ENCODE results near the gene IL4I1.

The IL4I1 gene

DNA sequence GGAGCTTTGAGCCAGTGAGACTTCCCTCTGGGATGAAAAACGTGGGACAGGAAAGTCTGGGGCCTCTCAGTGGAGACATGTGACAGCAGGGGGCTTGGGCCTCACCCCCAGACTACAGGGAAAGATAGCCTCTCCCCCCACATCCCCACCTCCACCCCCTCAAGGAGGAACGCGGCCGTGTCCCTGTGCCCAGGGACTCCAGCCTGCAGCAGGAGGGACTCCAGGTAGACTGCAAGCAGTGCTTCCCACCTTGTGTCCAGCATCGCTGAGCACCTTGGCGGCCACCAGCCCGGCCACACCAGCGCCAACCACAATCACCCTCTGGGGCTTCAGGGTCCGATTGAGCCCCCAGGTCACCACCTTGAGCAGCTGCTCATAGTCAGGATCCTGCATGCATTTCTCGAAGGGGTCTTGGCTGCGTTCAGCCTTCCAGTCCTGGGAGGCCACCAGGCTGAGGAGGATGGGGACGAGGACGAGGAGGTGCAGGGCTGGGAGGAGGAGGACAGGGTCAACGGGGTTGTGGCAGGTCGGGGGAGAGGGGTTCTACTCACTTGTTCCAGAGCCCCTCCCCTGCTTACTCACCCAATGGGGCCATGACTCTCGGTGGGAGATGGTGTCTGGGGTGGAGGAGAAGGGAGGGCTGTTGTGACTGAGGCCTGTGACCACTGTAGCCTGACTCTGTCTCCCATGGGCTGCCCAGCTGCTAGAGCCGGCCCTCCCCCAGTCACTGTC, 955 bp downstream of the IL4I1 start:
- no peak for DNase-seq (ENCODE audit: low spot score)

DNA sequence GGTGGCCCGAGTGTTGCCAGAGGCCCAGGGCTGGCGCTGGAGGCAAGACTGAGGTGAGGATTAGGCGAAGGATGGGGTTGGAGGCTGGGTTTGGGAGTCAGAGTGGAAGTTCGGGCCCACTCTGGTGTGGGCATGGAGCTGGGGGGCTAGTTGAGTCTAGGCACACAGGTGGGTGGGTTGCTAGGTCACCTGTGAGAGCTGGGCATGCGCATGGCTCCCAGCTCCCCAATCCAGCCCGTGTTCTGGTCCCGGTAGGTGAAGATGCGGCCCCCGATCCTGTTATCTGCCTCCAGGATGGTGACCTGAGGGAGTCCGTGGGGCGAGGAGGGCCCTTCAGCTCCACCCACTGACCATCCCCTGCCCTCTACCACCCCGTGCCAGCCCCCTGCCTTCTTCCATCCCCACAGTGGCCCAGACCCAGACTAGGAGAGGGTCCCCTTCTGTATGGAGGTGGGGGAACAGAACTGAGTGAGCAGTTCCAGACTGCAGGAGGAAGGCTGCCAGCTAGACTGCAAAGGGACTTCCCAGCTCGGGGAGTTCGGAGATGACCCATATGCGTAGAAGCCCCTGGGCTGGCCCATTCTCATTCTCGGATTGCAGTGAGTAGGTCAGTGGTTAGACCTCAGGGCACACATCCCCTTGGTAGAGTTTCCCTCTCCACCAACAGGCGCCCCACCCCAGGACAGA, 1.7 kb downstream of the IL4I1 start:
- DNase-seq (ENCODE audit: low spot score): no peak

DNA sequence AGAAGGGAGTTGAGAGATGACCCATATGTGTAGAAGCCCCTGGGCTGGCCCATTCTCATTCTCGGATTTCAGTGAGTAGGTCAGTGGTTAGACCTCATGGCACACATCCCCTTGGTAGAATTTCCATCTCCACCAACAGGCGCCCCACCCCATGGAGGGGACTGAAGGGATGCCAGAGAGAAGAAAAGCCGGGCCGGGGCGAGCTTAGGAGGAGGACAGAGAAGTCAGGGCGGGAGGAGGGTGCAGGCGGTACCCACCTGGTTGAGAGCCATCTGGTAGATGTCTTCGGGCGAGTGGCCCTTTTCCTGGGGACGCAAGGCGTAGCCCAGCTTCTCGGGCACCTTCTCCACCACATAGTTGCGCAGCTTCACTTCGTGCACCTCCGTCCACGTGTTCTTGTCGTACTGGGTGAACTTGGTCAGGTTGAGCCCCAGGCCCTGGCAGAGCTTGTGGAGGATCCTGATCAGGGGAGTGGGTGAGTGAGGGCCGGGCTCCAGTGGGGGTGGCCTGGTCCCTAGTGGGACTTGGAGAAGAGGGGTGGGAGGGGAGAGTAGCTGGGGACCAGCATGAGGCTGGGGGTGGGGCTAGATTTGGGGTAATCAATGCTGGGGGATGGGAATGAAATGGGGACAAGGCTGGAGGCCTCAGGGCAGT, 2.5 kb downstream of the IL4I1 start:
- DNase-seq (ENCODE audit: low spot score): no peak

DNA sequence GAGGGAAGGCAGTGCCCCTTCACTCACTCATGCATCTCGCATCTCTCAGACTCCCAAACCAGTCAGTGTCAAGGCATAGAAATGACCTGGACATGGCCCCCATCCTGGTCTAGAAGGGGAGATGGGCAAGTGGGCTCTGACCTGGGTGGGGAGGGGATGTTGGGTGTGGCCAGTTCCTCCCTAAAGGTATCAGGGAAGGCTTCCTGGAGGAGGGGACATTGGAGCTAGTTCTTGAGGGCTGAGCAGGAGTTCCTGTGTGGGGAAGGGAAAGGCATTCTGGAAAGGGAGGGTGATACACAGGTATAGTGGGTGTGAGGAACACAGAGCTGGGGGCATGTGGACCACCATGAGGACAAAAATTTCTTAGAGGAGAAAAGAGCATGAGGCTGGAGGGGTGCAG, 4.0 kb downstream of the IL4I1 start:
- DNase-seq (ENCODE audit: low spot score): no peak

DNA sequence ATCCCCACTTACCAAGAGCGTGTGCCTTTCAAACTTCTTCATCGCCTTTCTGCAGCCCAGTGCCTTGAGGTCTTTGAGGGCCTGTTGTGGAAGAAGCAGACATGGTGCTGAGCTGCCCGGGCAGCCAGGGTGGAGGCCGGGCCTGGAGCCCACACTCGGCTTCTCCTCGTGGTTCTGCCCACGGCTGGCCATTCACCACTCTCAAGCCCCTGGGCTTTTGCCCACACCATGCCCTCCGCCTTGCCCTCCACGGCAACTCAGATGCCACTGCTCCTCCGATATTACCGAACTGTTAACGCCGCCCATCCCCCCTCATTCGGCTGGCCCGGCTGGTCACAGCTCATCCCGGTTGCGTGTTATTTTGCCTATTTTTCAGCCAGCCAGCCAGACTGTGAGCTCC, 5.3 kb downstream of the IL4I1 start:
- DNase-seq (ENCODE audit: low spot score): no peak

DNA sequence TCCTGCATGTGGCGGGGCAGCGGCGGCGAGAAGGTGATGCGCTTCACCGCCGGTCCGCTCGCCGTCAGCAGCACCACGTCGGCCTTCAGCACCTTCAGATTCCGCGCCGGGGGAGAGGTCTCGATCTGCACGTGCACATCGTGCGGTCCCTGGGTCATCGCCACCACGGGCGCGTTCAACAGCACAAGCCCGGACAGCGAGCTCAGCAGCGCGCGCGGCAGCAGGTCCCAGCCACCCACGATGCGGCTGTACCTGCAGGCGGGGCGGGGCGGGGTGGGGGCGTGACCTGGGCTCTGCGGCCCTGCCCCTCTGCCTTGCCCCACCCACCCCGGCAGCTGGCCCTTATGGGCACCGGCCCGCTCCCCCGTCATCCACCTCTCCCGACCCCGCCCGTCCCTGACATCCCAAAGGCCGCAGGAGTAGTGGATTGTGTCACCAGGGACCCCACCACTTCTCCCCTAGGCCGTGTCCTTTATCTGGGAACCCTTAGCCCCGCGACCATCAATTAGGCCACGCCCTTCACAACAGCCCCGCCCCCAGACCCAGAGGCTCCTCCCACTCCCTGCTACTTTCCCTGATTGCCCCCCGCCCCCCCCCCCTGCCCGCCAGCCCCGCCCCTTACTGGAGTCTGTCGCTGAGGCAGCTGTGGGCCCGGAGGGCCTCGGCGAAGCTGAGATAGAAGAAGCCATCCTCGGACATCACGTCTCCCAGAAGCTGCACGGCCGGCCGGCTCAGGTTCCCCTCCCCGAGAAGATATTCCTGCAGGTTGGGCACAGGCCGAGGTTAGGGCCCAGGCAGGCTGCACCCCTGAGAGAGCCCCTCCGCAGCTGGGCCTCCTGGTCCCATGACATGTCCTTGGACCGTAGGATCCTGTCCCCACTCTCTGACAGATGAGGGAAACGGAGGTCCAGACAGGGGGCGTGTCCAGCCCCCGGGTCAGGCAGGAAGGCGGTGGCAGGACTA, 6.1 kb downstream of the IL4I1 start:
- DNase-seq (ENCODE audit: low spot score): peak; percentile 55

DNA sequence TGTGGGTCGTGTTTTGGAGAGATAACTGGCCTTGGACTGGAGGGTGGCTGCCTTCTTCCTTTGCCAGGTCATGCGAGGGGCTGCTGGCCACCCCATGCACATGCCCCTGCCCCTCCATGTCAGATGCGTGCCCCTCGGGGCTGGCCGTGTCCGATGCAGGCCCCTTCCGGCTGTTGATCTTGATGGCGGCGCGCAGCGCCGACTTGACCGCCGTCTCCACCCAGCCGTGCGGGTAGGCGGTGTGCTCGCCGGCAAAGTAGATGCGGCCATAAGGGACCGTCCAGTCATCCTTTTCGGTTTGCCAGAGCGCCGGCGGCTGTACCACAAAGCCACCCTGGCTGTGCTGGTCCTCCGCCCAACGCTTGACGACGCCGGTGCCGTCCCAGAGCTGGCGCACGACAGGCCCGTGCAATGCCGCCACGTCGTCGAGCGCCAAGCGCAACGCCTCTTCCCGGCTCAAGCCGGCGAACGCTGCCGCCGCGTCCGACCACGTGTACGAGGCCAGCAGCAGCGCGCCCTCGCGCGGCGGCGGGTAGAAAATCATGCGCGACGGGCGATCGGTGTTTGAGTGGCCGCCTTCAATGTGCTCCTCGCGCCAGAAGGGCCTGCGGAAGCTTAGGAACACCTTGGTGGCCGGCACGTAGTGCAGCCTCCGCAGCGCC, 6.9 kb downstream of the IL4I1 start:
- peak; percentile 68 for DNase-seq (ENCODE audit: low spot score)

DNA sequence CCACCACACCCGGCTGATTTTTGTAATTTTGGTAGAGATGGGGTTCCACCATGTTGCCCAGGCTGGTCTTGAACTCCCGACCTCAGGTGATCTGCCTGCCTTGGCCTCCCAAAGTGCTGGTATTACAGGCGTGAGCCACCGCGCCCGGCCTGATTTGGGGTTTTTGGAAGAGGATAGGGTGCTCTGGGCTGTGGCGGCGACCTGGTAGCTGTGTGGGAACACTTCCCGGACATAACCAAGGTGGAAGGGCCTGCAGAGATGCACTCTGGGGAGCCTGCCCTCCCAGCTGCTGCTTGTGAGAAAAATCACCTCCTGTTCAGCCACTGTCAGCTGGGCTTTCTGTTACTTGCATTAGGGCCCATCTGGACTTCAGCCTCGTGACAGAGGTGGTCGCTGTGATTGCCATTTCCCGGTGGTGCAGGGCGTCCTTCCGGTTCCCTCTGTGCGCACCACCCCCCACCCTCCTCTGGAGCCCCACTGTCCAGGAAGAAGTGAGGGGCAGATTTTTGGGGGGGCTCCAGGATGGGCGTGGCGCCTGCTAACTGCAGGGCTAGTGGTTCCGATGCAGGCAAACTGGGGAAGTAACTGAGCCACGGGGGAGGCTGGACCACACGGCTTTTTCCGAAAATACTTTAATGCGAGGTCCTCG, 7.5 kb downstream of the IL4I1 start:
- DNase-seq (ENCODE audit: low spot score): no peak

DNA sequence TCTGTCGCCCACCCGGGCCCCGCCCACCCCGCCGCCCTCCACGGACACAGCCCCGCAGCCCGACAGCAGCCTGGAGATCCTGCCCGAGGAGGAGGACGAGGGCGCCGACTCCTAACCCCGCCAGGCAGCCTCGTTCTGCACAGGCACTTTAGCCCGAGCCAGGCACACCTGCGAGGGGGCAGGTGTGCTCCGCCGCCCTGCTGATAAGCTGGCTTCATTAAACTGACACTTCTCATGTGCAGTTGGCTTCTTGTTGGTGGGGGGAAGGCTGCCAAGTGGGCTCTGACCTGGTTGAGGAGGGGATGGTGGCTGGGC, 8.2 kb downstream of the IL4I1 start:
- DNase-seq (ENCODE audit: low spot score): no peak

DNA sequence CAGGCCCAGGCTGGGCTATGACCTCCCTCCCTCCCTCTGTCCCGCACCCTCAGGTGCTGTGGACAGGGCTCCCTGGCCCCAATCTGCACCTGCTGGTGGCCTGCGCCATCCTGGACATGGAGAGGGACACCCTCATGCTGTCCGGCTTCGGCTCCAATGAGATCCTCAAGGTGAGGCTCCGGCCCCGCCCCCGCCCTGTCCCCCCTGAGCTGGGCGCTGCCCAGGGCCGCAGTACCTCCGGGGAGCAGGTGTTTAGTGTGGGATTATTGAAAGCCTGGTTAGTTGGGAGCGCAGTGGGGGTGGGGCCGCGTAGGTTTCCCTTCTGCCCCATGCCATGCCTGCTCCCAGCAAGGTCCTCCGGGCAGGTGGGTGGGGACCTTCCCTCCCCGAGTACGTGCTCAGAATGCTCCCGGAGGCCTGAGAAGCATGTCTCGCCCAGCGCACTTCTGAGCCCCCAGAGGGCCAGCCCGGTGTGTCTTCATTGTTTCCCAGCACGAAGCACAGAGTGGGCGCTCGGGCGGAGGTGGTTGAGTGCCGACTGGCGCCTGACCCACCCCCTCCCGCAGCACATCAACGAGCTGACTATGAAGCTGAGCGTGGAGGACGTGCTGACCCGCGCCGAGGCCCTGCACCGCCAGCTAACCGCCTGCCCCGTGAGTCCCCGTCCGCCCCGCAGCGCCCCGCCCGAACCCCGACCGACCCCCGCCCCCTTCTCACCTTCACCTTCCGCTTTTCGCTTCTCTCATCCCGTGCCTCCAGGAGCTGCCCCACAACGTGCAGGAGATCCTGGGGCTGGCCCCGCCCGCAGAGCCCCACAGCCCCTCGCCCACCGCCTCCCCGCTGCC, 8.8 kb downstream of the IL4I1 start:
- no peak for DNase-seq (ENCODE audit: low spot score)

DNA sequence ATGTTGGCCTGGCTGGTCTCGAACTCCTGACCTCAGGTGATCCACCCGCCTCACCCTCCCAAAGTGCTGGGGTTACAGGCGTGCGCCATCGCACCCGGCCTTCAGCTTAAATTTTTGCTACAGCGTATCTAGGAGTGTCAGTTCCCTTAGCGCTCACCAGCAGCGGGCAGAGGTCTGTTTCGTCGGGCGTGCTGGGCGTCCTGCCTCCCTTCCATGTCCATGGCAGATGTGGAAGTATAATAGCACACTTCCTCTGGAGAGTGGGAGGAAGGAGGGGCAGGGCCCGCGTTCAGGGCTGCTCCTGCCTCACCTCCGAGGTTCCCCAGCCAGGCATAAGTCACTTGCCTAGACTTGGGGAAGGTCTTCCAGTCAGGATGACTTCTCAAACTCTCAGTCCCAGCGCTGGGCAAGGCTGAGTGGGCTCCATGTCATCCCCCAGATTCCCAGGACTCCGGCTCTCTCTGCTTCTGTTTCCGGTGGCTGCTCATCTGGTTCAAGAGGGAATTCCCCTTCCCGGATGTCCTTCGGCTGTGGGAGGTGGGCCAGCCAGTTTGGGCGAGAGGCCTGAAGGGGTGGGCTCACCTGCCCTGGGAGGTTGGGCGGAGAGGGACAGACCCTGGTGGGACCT, 9.5 kb downstream of the IL4I1 start:
- no peak for DNase-seq (ENCODE audit: low spot score)

DNA sequence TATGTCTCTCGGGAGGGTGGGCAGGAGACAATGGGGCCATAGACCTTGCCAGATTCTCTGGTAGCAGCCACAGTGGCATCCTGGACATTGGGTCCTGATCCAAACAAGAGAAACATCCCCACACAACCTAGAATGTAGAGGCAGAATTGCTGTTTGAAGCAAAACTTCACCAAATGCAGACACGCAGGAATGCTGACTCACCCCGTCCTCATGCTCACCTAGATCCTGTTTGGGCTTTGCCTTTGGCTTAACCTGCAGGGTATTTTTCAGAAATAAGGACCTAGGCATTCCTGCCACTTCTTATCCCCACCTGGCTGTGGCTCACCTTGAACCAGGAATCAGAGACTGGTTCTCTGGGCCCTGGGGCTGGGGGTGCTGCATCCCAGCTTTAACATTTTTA, 11.9 kb downstream of the IL4I1 start:
- no peak for DNase-seq (ENCODE audit: low spot score)

DNA sequence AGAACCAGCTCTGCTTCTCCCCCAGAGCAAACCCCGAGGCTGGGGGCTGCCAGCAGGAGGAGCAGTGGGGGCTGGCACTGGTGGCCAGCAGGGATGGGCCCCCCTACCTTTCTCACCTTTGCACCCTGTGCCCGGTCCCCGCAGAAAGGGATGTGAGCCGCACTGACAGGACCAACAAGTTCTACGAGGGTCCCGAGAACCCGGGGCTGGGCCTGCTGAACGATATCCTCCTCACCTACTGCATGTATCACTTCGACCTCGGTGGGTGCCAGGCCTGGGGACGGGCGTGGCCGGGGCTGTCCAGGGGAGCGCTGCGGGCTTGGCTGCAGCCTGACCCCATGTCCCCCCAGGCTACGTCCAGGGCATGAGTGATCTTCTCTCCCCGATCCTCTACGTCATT, 12.6 kb downstream of the IL4I1 start:
- no peak for DNase-seq (ENCODE audit: low spot score)

DNA sequence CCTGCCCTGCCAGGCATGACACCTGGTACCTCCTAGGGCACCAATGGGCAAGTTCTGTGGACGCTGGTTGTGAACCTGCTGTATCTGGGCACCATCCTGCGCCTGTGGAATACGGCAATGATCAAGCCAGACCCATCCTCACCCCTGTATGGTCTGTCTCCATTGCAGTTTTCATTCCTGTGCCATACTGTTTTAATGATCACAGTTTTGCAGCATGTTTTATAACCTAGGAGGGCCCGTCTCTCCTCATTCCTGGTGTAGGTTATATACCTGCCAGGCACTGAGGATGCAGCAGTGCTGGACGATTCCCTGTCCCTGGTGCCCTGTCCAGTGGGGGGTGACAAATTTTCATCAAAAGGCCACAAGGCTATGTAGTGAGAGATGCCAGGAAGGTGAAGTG, 13.6 kb downstream of the IL4I1 start:
- no peak for DNase-seq (ENCODE audit: low spot score)

DNA sequence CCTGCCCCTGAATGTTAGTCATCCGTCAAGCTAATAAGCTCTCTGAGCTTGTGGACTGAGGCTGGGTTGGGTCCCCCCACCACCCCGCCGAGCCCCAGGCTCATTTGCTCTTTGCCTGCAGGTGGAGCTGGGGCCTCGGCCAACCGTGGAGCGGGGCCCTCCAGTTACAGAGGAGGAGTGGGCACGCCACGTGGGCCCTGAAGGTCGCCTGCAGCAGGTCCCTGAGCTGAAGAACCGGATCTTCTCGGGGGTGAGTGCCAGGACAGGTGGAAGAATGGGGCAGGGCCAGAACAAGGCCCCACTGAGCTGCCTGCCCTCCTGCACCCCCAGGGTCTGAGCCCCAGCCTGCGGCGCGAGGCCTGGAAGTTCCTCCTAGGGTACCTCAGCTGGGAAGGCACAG, 14.0 kb downstream of the IL4I1 start:
- DNase-seq (ENCODE audit: low spot score): no peak

DNA sequence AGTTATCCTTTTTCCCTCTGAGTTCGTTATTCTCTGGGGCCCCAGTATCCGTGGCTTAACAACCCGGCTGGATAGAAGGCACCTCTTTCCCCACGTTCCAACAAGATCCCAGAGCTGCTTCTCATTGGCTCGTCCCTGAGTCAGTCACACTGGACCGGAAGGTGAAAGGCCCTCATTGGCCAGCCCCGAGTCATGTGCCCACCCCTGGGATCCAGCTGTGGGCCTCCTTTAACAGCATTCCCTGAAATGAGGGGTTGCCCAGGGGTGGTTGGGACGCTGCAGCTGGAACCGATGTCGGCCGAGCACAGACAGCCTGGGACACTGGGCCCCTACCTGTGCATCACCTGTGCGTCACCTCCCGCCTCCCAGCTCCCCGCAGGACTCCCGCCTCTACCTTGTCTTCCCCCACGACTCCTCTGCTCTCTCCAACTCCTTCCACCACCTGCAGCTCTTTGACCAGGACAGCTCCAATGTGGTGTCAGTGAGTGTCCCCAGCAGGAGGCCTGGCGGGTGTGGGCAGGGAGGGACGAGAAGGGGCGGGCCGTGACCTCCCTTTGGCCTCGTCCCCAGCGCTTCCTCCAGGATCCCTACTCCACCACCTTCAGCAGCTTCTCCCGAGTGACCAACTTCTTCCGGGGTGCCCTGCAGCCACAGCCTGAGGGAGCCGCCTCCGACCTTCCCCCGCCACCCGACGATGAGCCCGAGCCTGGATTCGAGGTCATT, 14.9 kb downstream of the IL4I1 start:
- no peak for DNase-seq (ENCODE audit: low spot score)

DNA sequence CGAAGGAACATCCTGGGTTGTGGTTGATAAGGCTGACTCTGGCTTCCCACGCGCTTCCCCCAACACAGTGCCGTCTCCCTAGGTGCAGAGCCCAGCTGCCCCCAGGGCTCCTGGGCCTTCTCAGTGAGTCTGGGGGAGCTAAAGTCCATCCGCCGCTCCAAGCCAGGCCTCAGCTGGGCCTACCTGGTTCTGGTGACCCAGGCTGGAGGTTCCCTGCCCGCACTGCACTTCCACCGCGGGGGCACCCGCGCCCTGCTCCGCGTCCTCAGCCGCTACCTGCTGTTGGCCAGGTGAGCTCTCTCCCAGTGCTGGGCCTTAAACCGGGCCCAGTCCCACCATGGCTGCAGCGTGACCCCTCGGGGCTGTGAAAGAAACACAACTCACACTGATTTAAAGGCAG, 15.5 kb downstream of the IL4I1 start:
- no peak for DNase-seq (ENCODE audit: low spot score)

DNA sequence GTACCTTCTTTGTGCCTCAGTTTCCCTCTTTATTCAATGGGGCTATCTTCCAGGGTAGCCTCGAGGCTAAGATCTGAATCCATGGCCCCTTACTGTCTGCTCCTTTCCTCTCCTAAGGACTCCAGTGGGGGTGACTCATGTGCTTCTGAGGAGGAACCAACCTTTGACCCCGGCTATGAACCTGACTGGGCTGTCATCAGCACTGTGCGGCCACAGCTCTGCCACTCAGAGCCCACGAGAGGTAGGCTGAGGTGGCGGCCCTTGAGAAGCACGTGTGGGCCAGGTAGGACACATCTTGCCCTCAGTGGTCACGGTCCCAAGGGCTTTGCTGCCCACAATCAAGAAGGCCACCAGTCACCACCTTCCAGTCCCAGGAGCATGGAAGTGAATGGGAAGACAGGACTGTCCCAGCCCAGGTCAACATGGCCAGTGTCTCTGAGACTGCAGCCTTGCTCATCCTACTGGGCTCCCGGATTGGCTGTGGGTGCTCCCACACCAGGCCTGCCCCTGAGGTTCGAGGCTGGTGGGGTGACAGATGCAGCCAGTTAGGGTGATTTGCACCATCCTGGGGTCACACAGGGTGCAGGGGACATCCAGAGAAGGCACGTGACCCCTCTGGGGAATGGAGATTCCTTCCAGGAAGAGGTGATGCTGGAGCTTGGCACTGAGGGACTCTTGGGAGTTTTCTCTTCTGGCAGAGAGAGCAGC, 16.4 kb downstream of the IL4I1 start:
- DNase-seq (ENCODE audit: low spot score): no peak
